ENCODE data around the gene TMEM69. TPM values are rescaled to one million over a fixed set of nuclear protein-coding genes. Genes with fewer than 3 reads are reported as not detected.
A peak's percentile ranks its signal among the peaks of the same experiment; 100 is the strongest.

The TMEM69 gene
- total RNA-seq, 6 donors from 2014 or later = 2.7 to 28.3 (median 14.9) TPM

- Histone ChIP-seq H3K36me3 (peaks cover 0 to 3% (median 0%) of the 10 kb centered on the region in 4 donors), H3K27ac (peak overlapping the region in 1 of 4 donors; percentile 18), H3K4me3 (no peak overlapping the region), H3K27me3 (no peaks in the 10 kb centered on the region), H3K9me3 (no peaks in the 10 kb centered on the region), H3K4me1 (peaks cover 67 to 89% (median 75%) of the 10 kb centered on the region in 4 donors)
- ATAC-seq (ENCODE audit: low FRiP score in 2 of 2) (no peak), DNase-seq (no peak)
- WGBS, 2 donors = 61 to 67% methylated on average over 3 of the region's 3 CpGs
- TF ChIP-seq CTCF (IDR thresholded peaks at IDR 0.05) (no peak), POLR2A (IDR thresholded peaks at IDR 0.05) (no peak), POLR2AphosphoS5 (IDR thresholded peaks at IDR 0.05) (no peak), EP300 (IDR thresholded peaks at IDR 0.05) (no peak)
These were observed 10.2 kb upstream of the TMEM69 start for GRCh38 chr1:45677751-45678245.

GRCh38 chr1:45678489-45678888, 9.5 kb upstream of the TMEM69 start:
- peaks cover 0 to 3% (median 0%) of the 10 kb centered on the region in 4 donors for H3K36me3 ChIP-seq
- H3K4me1 ChIP-seq = peaks cover 67 to 90% (median 77%) of the 10 kb centered on the region in 4 donors
- no peak for ATAC-seq (ENCODE audit: low FRiP score in 2 of 2)
- H3K9me3 ChIP-seq = no peaks in the 10 kb centered on the region
- no peak for TF ChIP-seq POLR2AphosphoS5 (IDR thresholded peaks at IDR 0.05)
- no peak for TF ChIP-seq CTCF (IDR thresholded peaks at IDR 0.05)
- no peak for TF ChIP-seq EP300 (IDR thresholded peaks at IDR 0.05)
- no peak for TF ChIP-seq POLR2A (IDR thresholded peaks at IDR 0.05)
- peak overlapping the region in 1 of 4 donors; percentile 61 for H3K27ac ChIP-seq
- no peak overlapping the region for H3K4me3 ChIP-seq
- no peaks in the 10 kb centered on the region for H3K27me3 ChIP-seq
- DNase-seq = no peak

DNA sequence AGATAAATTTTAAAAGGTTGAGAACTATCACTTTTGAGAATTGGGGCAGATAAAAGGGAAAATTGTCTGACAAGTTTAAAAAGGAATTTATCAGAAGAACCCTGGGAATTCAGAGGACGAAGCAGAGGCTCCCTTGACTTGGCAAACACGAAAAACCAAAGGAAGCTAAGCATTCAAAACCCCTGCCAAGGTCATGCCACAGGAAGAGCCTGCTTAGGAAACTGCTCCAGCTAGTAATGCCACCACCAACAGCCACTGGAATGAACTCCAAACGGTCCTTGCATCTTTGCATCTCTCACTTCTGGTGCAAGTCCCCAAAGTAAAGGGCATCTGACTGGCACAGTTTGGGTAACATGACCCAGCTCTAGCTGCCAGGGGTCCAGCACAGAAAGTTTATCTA, 8.9 kb upstream of the TMEM69 start:
- no peak overlapping the region for H3K4me3 ChIP-seq
- TF ChIP-seq POLR2A (IDR thresholded peaks at IDR 0.05) (no peak), EP300 (IDR thresholded peaks at IDR 0.05) (no peak), POLR2AphosphoS5 (IDR thresholded peaks at IDR 0.05) (no peak), CTCF (IDR thresholded peaks at IDR 0.05) (no peak)
- no peaks in the 10 kb centered on the region for H3K9me3 ChIP-seq
- H3K27me3 ChIP-seq = no peaks in the 10 kb centered on the region
- H3K4me1 ChIP-seq = peaks cover 72 to 91% (median 82%) of the 10 kb centered on the region in 4 donors
- H3K27ac ChIP-seq = peak overlapping the region in 3 of 4 donors; percentile 3 to 61 (median 40)
- WGBS, 2 donors = 3 to 5% methylated on average over 3 of the region's 3 CpGs
- peaks cover 0 to 3% (median 0%) of the 10 kb centered on the region in 4 donors for H3K36me3 ChIP-seq
- DNase-seq = no peak
- ATAC-seq (ENCODE audit: low FRiP score in 2 of 2) = no peak

DNA sequence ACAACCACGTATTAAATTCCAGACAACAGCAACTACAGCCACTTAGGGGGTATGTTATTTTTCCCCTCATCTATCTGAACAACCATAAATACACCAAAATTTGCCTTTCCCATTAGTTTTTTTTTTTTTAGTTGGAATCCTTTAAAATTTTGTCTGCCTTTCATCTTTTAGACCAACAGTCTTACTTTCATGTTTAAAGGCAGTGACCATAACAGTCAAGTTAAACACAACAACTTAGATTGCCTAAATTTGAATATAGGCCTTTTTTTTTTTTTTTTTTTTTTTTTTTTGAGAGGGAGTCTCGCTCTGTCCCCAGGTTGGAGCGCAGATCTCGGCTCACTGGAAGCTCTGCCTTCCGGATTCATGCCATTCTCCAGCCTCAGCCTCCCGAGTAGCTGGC, 5.0 kb upstream of the TMEM69 start:
- no peak overlapping the region for H3K4me3 ChIP-seq
- H3K9me3 ChIP-seq = no peaks in the 10 kb centered on the region
- TF ChIP-seq CTCF (IDR thresholded peaks at IDR 0.05) (no peak), POLR2AphosphoS5 (IDR thresholded peaks at IDR 0.05) (no peak), POLR2A (IDR thresholded peaks at IDR 0.05) (no peak), EP300 (IDR thresholded peaks at IDR 0.05) (no peak)
- 80 to 84% methylated on average over 6 of the region's 6 CpGs for WGBS, 2 donors
- ATAC-seq (ENCODE audit: low FRiP score in 2 of 2) (no peak), DNase-seq (no peak)
- peaks cover 61 to 77% (median 65%) of the 10 kb centered on the region in 4 donors for H3K4me1 ChIP-seq
- H3K36me3 ChIP-seq = no peaks in the 10 kb centered on the region
- peak overlapping the region in 1 of 4 donors; percentile 8 for H3K27ac ChIP-seq
- H3K27me3 ChIP-seq = no peaks in the 10 kb centered on the region

DNA sequence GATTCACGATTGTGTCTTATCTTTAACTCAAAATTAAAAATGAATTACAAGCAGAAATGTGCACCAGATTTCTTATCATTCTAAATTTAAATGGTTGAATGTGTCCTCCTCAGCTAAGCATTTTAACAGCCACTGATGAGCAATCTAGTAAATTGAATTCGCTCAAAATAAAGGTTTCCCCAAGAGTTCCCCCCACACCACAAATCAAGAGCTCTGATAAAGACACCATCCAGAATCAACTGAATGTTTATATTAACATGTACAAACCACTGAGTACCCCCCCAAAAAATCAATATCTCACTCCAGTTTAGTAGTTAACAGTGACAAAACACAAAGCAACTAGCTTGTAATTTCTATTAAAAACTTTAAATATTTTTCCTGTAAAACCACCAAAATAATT, 3.6 kb upstream of the TMEM69 start:
- no peaks in the 10 kb centered on the region for H3K36me3 ChIP-seq
- no peaks in the 10 kb centered on the region for H3K9me3 ChIP-seq
- ATAC-seq (ENCODE audit: low FRiP score in 2 of 2) (no peak), DNase-seq (no peak)
- peaks cover 55 to 75% (median 62%) of the 10 kb centered on the region in 4 donors for H3K4me1 ChIP-seq
- WGBS, 2 donors = 35 to 43% methylated on average over 2 of the region's 2 CpGs
- TF ChIP-seq CTCF (IDR thresholded peaks at IDR 0.05) (no peak), POLR2A (IDR thresholded peaks at IDR 0.05) (no peak), POLR2AphosphoS5 (IDR thresholded peaks at IDR 0.05) (no peak), EP300 (IDR thresholded peaks at IDR 0.05) (no peak)
- peak overlapping the region in 2 of 4 donors; percentile 58 to 94 for H3K4me3 ChIP-seq
- H3K27ac ChIP-seq = peak overlapping the region in 1 of 4 donors; percentile 96
- no peaks in the 10 kb centered on the region for H3K27me3 ChIP-seq

All from upper lobe of left lung (tissue), 6 donors.